HG03378 (cell line): Measurements from ENCODE around the gene SMTNL2.

Experiments used
- ATAC-seq: cut with Tn5 transposase; IDR thresholded peaks from one replicate; pipeline ENCODE4 v1.9.1; 2021; ENCODE audit warnings: mild to moderate bottlenecking, moderate library complexity; ENCODE audit not compliant: unreplicated experiment

Gene SMTNL2

GRCh38 chr17:4545217-4545951 is 38.9 kb upstream of the SMTNL2 start:
- no peak for ATAC-seq

GRCh38 chr17:4547118-4547906 is 37.0 kb upstream of the SMTNL2 start:
- no peak for ATAC-seq

GRCh38 chr17:4548061-4548461 is 36.3 kb upstream of the SMTNL2 start:
- no peak for ATAC-seq

- ATAC-seq: no peak
These were observed 35.4 kb upstream of the SMTNL2 start for GRCh38 chr17:4548721-4549531.

- ATAC-seq: no peak
These were observed 34.4 kb upstream of the SMTNL2 start for GRCh38 chr17:4549781-4550533.

- no peak for ATAC-seq
These were observed 33.7 kb upstream of the SMTNL2 start for GRCh38 chr17:4550534-4551039.

GRCh38 chr17:4551141-4551540 is 33.2 kb upstream of the SMTNL2 start:
- no peak for ATAC-seq

GRCh38 chr17:4551796-4552525 is 32.4 kb upstream of the SMTNL2 start:
- no peak for ATAC-seq

- ATAC-seq: no peak
These were observed 30.7 kb upstream of the SMTNL2 start for GRCh38 chr17:4553669-4554068.

GRCh38 chr17:4554441-4554996 is 29.8 kb upstream of the SMTNL2 start:
- no peak for ATAC-seq

GRCh38 chr17:4554997-4555799 is 29.1 kb upstream of the SMTNL2 start, which contains the start of gene MYBBP1A:
Gene MYBBP1A, minus strand, starts transcription at chr17:4555384. Its CDS starts 60 bp downstream, at chr17:4555324.
- peak; percentile 69 for ATAC-seq

GRCh38 chr17:4555873-4556759 is 28.2 kb upstream of the SMTNL2 start:
- ATAC-seq: no peak

GRCh38 chr17:4556996-4557395 is 27.3 kb upstream of the SMTNL2 start:
- ATAC-seq: no peak

- ATAC-seq: no peak
These were observed 26.5 kb upstream of the SMTNL2 start for GRCh38 chr17:4557626-4558346.

- ATAC-seq: no peak
These were observed 25.9 kb upstream of the SMTNL2 start for GRCh38 chr17:4558347-4558971.

- ATAC-seq: no peak
These were observed 25.1 kb upstream of the SMTNL2 start for GRCh38 chr17:4559139-4559791.
